HG03175 (cell line): ENCODE results near the gene TENM3.

Experiments
- ATAC-seq: cut with Tn5 transposase; IDR thresholded peaks from one replicate; pipeline ENCODE4 v1.9.1; 2021; ENCODE audit warnings: mild to moderate bottlenecking, moderate library complexity; ENCODE audit not compliant: unreplicated experiment

TENM3 gene

DNA sequence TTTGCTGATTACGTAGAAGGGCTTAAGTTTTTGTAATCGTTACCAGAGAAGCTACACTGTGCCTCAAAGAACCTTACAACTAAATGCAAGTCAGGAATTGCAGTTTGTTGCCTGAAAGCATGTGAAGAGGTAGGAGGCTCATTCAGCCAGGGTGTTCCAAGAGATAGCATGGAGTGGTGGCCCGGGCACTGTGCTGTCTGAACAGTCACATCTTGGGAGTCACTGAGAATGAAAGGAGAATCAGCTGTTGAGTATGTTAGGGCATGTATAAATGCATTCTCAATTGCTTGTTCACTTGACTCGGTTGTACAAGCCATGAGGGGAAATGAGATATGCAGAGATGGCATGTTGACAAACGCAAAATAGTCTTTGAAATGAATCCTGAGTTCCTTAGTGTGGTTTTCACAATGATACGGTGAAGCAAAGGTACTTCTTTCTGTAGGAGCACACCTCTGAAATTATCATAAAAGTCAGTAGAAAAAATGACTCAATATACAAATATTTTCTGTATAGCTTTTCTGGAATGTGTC is 513.0 kb downstream of the TENM3 start:
- no peak for ATAC-seq

DNA sequence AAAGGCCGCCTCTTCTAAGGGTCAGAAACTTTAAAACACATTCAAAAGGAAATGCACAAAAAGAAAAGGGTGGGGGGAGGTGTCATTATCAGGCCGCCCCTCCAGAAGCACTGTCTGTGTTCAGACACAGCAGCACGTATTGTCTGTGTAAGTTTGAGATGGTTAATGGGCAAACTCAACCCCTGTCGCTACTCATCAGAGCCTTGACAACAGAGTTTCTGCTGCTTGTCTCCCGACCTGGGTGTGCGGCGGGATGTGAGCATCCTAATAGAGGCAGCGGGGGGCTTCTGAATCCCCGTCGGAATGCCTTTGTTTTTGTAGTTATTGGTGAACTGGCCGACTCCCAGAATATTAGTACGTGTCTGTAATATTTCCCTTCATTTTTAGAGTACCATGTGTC is 515.1 kb downstream of the TENM3 start:
- no peak for ATAC-seq

DNA sequence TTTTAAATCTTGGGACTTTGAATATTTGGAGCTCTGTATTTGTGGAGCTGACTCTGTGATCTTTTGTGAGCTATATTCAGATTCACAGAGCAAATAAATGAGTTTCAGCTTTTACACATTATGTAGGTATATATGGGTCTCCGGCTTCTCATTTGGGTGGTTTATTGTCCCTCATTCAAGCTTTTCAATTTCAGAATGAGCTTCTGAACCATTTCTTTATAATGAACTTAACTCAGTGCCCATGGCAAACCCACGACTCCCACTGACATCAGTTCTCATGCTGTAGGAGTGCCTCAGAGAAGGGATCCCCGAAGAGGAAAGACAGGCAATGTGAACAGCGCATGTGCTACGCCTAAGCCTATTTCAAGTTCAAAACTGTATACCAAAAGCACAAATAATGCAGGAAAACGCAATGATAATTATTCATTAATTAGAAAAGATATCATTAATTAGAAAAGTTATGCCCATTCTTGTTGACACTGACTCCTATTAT is 517.4 kb downstream of the TENM3 start:
- ATAC-seq: no peak

DNA sequence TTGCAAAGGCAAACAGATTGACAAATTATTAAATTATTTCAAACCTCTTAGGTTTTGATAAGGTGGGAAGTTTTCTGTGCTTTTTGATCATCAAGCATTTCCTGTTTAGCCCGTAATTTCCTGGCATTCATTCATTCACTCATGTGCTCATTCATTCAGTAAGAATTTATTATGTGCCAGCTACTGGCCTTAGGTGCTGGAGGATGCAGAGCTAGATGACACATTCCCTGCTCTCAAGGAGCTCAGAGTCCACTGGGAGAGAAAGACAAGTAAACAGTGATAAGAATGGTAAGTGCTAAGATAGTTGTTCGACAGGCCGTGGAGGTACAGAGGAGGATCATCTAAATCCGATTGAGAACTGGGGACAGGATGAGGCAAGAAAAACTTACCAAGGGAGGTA is 520.9 kb downstream of the TENM3 start:
- ATAC-seq: no peak

DNA sequence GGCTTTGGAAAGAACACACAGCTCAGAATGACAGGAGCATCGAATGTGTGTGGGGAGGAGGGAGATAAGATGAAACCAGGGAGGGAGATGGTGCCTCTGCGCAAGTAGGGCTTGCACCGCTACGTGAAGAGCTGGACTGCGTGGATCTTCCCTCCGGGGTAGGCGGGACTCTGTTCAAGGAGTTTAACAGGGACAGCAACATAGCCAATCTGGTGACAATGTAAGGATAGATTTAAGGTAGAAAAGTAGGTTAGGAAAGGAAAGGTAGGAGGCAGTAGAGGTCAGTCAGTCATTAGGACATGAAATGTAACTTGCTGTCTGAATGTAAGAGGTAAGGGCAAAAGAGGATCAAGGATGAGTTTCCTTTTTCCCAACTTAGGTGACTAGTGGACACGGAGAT is 521.4 kb downstream of the TENM3 start:
- ATAC-seq: no peak

DNA sequence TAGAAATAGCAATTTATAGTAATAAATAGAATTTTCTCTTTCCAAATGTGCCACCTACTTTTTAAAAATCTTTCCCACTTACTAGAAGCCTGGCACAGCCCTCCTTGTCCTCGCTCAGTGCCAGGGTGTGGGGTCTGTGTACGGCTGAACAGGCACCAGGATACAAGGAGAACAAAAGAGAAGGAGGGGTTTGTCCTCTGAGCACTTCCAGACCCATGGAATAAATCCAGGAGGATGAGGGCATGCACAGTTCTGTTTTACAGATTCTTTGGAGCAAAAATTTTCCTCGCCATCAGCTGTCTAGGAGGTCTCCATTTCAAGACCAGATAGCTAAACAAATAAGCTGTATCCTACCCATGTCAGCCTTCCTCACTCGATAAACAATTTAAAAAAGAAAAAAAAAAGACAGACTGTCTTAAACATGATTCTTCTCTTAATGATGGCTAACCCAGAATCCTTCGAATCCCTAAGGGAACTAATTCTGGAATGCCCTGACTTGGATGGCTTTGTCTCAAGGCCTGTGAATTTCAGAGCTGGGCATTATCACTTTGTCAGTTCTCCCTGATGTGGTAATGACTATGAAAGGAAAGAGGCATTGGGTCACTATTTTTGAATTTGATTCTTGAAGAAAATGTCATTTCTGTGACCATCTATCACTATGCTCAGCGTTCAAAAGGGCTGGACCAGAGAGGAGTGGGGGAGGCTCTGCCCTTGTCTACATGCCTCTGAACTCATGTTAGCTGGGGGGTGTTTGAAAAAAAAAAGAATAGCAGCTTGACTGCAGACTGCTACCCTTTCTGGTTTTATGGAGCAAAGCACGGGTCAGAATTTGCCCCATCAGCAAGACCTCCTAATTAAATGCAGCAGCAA is 523.0 kb downstream of the TENM3 start:
- ATAC-seq: no peak

DNA sequence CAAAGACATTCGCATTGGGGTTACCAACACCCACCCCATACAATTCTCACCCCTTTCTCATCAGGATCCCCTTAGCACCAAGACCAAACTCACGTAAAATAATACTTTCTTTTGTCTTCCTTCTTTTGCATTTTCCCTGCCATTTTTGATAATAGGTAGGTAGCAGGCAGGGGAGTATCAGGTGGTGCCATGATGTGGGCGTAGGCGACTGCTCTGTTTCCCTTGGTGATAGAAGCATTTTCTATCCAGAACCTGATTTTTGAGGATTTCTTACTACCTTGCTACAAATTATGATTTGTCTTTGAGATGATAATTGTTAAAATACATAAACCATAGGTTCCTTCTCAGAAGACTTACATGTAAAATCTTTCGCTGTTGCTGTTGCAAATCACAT is 523.7 kb downstream of the TENM3 start:
- ATAC-seq: no peak

DNA sequence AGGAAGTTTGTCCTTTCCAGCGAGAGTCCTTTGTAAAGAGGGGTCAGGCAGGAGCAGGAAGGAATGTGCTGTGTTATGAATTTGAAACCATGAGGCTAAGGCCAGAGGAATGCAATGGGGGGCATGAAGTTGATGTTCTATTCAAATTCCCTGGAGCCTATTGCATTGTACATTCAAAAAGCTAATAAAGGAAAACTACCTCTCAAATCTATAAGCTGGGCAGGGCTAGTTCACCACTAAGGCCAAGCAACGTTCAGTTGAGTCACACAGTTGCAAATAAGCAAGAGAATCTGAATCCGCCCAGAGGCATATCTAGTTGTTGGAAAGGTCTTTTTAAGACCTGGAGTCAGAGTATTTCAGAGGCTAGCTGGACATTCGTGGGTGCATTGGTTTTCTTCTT is 525.6 kb downstream of the TENM3 start:
- no peak for ATAC-seq

DNA sequence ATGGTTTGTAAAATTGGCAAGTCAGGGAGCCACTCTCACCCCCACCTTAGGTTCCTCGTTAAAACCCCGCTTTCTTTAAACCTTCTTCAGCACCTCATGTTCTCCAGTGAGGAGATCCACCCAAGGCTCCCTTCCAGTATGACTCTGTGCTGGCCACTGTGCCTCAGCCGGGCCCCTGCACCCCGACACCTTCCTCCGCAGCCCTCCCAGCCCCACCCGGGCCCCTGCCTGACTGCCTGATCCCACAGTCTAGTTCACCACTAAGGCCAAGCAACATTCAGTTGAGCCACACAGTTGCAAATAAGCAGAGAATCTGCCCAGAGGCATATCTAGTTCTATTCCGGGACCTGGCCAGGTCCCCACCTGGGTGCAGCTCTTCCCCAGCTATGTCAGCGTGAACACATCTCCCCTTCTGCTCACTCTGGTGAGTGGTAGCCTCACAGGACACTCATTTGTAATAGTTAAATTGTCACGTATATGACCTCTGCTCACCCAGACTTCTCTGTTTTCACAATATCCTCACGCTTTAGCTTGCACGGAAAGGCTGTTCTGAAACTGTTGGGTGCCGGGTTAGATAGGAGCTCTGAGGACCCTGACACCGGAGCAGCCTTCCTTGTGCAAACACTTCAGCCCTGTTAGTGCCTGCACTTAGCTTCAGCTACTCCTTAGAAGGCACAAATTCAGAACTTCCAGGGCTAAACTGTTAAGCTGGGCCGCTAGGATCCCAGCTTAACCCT is 527.2 kb downstream of the TENM3 start:
- ATAC-seq: no peak

DNA sequence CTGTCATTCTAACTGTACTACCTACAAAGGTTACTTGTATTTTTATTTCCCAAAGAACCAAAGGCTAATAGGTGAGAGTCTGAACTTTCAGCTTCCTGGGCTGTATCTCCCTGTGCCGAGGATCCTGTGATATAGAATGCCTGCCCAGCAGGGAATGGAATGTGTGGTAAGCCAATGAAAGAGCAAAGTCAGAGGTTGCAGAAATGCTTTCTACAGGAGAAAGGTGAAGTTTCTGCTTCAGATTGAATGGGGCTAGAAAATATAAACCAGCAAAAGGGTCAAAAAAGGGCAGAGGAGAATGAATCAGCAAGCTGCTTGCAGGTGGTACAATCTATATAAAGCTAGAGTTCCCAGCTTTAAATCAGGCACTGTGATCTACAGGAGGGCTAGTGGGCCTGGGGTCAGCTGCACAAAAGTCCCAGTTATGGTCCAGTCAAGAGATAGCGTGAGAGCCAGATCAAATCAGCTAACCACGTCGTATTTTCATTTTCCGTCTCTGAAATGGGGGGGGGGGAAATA is 527.9 kb downstream of the TENM3 start:
- no peak for ATAC-seq

DNA sequence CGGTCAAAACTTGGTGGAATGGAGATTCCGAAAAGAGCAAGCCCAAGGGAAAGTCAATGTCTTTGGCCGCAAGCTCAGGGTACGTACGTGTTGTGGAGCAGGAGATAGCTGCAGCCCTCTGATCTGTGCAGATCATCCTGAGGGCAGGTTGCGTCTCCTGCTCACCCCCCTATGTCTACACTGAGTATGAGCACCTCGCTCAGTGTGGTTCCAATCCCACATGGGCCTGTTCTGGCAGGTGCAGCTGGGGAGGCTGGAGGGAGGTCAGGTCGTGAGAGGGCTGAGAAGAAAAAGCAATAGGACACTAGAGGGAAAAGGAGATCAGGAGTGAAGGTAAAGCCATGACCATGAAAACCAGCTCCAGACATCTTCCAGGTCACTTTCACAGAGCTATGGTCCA is 531.9 kb downstream of the TENM3 start:
- no peak for ATAC-seq

DNA sequence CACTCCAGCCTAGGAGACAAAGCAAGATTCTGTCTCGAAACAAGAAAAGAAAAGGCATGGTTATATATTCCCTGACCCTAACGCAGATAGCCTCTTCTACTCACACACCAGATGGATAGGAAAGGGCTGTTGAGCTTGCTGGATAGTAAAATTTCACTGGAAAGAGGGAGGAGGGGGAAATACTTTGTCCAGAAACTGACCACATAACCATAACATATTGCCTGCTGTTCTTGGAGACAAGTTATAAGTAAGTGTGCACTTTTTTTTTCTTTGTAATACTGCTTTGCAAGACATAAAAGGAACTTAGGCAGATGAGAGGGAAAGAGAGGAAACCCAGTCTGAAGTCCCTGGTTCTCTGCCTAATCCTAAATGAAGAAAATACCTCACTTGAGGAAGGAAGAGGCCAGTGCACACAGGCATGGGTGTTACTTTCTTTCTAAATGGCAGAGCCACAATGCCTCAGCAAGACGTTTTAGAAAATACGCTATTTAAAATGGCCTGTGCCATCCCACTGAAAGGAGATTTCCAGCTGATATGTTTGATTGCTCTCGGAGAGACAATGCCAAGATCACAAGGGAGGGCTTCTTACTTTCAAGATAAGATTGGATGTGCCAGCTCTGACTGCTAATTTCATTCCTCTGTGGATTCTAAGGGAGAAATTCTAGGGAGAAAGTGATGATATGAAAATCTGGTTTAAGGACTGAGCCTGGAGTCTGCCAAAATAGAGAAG is 533.3 kb downstream of the TENM3 start:
- ATAC-seq: no peak

DNA sequence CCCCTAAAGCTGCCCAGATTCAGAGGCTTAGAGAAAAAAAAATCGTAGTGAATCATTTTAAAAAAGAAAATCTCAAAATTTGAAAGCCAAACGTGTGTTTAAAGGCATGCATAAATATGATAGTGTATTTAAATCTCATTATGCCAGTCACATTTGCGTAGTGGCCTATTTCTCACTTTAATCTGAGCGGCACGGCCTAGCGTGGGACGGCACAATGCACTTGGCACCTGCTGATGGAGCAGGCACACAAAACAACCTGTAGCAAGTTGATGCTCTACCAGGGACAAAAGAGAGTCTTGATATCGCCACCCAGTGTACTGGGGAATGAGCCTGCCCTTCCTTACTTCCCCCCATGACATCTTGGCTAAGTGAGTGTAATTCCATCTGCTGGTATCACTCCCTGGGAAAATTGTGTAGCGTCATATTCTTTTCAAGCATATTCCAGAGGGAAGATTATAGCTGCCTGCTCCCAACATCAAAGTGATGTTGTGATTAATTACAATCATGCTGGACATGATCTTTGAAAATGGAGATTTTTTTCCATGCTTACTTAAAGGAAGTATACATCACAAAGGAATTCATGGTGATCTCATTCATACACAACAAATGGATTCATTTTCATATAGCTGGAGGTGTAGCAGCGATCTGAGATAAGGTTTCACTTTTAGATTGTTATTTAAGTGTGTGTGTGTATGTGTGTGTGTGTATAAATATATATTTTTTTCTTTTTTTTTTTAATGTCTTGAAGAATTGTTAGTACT is 535.2 kb downstream of the TENM3 start:
- no peak for ATAC-seq

DNA sequence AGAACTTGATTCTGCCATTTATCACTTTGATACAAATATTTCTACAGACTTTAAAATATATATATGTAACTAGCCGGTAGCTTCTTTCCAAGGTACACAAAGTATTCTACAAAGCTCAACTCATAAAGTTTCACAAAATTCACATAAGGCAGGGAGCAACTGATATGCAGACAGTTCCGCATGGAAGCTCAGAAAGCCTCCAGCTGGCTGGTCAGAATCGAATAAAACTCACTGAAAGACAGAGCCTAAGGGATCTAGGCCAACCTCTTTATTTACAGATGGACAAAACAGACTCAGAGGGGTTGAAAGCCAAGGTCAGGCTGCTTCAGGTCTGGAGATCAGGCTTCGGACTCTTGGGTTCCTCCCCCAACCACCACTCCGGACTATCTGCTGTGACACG is 543.8 kb downstream of the TENM3 start:
- no peak for ATAC-seq

DNA sequence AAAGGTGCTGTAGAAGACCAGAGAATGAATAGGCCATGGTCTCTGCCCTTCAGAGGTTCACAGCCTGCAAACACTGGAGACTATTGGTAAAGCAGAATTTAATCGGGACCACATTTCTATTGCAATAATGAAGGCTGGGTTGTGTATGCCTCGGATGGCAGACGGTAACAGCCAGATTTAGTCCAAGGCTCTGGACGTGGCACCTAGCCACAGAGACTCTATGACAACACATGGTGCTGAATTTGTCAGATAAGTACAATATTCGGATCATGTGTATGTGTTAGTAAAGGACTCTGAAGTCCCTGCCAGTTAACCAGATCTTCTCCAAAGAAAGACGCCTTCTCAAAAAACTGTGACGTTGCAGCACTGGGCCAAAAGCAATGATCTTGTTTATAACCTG is 545.0 kb downstream of the TENM3 start:
- no peak for ATAC-seq

DNA sequence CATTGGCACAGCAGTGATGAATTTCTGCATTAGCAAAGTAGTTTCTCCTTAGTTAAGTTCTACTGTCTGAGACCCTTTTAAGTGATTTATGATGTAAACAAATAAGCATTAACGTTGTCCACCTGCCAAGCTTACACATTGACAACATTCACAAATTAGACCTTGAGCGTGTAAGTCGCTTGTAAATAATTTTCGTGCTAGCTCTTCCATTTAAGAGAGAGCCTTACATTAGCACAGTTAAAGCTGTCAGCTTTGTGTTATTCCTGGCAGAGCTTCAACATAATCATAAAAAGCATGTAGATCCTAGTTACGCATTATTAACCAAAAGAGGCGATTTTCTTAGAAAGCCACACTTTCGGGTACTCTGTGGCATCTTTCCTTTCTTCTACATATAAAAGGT is 546.3 kb downstream of the TENM3 start:
- no peak for ATAC-seq

DNA sequence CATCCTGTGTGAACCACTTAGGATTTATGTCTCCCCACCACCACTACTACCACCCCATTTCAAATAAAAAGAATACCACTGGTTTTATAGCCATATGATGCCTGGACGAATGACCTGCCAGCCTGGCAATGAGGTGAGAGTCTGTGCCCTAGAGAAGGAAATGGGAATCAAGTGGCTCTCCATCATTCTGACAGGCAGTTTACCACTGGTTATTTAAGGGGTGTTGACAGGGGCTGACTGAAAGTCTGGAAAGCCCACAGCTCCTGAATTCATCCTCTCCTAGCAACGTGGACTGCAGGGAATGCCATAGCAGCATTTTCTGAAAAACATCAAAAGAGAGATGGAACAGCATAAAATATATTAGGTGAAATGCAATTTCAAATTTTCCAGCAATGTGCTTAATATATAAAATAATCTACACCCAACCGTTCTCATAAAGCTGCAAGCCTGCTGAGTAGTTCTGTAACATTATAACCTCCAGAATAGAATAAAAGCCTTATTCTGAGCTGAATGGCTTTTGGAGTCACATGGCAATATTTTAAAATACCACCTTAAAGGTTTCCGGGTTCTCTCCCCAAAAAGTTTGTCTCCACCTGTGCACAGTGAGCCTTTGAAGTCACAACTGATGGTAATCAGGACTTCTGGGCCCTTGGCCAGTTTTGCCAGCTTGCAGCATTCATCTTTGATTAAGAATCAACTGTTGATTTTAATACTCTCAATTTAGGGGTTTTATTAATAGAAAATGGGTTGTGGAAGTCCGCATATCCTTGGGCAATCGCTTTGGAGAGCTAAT is 552.4 kb downstream of the TENM3 start:
- no peak for ATAC-seq

DNA sequence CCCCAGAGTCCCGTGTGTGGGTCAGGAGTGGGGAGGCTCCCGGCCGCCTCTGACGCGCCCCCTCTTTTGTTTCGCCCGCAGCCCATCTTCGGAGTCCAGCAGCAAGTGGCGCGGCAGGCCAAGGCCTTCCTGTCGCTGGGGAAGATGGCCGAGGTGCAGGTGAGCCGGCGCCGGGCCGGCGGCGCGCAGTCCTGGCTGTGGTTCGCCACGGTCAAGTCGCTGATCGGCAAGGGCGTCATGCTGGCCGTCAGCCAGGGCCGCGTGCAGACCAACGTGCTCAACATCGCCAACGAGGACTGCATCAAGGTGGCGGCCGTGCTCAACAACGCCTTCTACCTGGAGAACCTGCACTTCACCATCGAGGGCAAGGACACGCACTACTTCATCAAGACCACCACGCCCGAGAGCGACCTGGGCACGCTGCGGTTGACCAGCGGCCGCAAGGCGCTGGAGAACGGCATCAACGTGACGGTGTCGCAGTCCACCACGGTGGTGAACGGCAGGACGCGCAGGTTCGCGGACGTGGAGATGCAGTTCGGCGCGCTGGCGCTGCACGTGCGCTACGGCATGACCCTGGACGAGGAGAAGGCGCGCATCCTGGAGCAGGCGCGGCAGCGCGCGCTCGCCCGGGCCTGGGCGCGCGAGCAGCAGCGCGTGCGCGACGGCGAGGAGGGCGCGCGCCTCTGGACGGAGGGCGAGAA is 556.5 kb downstream of the TENM3 start:
- no peak for ATAC-seq

DNA sequence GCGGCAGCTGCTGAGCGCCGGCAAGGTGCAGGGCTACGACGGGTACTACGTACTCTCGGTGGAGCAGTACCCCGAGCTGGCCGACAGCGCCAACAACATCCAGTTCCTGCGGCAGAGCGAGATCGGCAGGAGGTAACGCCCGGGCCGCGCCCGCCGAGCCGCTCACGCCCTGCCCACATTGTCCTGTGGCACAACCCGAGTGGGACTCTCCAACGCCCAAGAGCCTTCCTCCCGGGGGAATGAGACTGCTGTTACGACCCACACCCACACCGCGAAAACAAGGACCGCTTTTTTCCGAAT is 557.0 kb downstream of the TENM3 start:
- ATAC-seq: no peak
